GM19043 (cell line): Measurements from ENCODE around the gene CGB3.

Source experiments
- ATAC-seq: cut with Tn5 transposase; IDR thresholded peaks from one replicate; pipeline ENCODE4 v1.9.1; 2021; ENCODE audit warnings: low read depth; ENCODE audit not compliant: unreplicated experiment

CGB3 gene

GRCh38 chr19:49017666-49018351, 6.3 kb downstream of the CGB3 start:
- ATAC-seq = no peak

DNA sequence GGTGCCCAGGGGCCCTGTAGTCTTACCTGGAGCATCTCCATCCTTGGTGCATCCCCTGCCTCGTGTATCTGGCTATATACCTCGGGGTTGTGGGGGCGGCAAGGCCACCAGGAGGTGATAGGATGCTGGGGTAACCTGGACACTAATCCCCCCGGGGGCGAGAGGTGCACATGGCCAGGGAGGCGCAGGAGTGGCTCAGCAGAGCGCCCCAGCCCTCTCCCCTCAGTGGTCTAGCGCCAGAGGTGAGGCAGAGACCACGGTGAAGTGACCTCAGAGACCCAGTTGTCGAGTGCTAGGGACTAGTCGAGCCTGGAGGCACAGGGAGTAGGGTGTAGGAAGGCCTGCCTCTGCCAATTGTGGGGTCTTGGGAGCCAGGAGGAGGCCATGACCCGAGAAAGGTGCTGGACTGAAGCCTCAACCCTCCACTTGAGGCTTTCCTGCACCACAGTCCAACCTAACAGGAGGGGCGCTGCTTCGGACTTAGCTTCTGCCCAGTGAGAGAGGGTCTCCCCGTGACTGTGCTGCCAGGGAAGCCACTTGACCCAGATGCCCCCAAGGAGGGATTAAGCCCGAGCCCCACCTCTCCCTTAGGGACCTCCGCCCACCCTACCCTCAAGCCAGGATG, 7.0 kb downstream of the CGB3 start, which contains the start of gene LHB:
Gene LHB (minus strand): TSS at position 51 of the 625 bp plus-strand sequence. CDS start 10 bp downstream, at position 41.
- ATAC-seq = no peak

GRCh38 chr19:49016067-49016839, 7.9 kb downstream of the CGB3 start:
- ATAC-seq = no peak

GRCh38 chr19:49014870-49015255, 9.3 kb downstream of the CGB3 start:
- ATAC-seq = no peak

GRCh38 chr19:49014123-49014869, 9.8 kb downstream of the CGB3 start:
- no peak for ATAC-seq

DNA sequence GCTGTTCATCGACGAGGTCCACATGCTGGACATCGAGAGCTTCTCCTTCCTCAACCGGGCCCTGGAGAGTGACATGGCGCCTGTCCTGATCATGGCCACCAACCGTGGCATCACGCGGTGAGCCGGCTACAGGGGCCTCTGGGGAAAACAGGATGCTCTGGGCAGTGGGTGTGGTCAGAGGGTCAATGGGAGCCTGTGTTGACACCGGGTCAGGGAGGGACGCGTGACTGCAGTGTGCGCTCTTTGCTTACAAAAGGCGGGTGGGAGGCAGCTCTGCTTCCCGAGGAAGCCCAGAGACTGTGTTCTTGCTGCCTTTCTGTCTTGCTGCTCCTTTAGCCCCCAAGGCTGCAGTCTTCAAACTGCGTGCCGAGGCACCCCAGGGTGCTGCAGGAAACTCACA, 12.9 kb downstream of the CGB3 start:
- no peak for ATAC-seq

GRCh38 chr19:49010453-49010852, 13.7 kb downstream of the CGB3 start:
- no peak for ATAC-seq

DNA sequence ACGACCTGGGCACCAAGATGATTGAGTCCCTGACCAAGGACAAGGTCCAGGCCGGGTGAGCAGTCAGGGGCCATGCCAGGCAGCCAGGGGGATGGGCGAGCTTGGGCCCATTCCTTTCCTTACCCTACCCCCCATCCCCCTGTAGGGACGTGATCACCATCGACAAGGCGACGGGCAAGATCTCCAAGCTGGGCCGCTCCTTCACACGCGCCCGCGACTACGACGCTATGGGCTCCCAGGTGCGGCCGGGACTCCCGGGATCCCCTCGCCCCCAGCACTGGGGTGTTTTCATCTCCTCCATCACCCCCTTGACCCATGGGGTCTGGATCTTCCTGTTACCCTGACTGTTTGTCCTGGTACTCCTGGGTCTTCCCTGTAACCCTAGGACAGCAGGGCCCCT, 14.3 kb downstream of the CGB3 start:
- no peak for ATAC-seq

DNA sequence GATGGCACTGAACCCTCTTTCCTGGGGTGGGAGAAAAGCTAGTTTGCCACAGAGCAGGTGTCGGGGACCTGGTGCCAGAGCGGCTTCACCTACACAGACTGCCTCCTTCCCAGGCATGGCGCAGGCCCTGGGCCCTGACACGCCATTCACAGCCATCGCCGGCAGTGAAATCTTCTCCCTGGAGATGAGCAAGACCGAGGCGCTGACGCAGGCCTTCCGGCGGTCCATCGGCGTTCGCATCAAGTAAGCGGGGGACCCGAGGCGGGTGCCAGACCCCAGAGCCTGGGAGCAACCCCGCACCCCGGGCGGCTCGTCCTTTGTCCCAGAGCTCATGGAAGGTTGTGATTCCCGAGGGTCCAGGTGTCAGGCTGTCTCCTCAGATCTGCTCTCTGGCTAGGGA, 17.2 kb downstream of the CGB3 start:
- ATAC-seq = no peak

- no peak for ATAC-seq
Observed at GRCh38 chr19:49004964-49005614, 19.0 kb downstream of the CGB3 start.

DNA sequence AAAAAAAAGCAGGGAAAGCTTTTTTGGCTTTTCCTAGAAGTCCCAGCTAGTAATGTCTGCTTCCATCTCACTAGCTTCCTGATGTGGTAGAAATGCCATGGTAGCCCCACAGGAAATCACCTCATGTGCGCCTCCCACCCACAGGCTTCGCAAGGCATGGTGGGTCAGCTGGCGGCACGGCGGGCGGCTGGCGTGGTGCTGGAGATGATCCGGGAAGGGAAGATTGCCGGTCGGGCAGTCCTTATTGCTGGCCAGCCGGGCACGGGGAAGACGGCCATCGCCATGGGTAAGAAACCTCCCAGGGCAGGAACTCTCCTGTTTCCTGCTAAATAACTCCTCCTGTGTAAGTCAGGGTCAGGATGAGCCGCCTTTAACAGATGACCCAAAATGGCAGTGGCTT, 20.0 kb downstream of the CGB3 start:
- ATAC-seq = no peak

DNA sequence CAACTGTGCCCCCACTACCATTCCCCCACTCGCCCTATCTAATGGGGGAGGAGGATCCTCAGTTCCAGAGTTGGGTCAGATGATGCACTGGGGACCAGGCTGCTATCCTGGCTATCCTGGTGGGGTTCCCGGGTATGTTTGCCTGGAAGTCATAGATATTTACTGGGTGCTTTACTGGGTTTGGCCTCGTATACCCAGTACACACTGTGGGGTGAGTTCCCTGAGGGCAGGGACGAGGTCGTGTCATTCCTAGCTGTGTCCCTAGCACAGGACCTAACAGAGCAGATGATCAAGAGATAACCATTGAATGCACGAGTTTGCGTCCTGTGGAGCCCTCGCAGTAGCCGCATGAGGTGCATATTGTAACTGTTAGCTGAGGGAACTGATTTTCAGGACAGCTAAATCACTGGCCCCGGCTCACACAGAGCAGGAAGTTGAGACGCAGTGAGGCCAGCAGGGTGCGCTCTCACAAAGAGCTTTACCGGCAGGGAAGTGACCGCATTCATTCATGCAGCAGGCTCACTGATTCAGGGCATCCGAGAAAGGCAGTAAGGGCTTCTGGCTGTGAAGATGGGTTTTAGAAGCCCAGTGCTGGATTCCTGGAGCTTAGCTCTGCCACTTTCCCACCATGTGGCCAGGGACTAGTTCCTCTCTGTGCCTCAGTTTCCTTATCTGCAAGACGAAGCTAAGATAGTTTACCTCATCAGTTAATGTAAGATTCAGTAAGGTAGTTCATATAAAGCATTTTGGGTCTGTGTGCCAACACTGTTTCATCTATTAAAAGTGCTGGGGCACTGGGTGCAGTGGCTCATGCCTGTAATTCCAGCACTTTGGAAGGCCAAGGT, 24.4 kb downstream of the CGB3 start:
- ATAC-seq = no peak

DNA sequence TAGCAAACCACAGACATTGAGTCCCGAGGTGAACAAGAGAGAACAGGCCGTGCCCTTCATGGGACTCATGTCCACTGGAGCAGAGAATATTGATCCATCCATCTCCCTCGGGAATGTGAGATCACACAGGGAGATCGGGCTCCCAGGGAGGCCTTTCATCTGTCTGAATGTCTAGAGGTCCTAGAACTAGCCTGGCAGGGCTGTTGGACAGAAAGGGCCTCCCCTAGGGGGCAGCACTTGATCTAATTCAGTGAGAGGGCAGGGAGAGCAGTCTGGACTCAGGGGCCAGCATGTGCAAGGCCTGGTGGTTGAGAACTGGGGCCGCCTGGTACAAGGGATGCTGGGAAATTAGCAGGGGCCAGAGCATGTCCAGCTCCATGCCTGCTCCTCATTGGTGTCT, 26.2 kb downstream of the CGB3 start:
- no peak for ATAC-seq

DNA sequence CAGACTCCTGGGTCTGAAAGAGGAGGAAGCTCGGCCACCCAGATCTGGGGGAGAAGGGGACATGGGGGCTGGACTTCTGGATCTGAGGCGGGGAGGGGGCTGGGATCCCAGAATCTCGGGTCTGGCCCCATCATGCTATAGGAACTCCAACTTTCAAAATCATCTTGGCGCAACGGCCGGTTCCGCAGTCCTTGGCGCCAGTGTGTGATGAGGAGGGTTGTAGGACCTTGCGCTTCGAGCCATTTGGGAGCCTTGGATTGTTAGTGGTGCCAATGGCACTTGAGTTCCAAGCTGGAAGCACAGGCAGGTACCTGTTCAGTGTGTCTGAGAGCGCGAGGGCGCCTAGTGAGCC, 30.1 kb downstream of the CGB3 start:
- no peak for ATAC-seq

DNA sequence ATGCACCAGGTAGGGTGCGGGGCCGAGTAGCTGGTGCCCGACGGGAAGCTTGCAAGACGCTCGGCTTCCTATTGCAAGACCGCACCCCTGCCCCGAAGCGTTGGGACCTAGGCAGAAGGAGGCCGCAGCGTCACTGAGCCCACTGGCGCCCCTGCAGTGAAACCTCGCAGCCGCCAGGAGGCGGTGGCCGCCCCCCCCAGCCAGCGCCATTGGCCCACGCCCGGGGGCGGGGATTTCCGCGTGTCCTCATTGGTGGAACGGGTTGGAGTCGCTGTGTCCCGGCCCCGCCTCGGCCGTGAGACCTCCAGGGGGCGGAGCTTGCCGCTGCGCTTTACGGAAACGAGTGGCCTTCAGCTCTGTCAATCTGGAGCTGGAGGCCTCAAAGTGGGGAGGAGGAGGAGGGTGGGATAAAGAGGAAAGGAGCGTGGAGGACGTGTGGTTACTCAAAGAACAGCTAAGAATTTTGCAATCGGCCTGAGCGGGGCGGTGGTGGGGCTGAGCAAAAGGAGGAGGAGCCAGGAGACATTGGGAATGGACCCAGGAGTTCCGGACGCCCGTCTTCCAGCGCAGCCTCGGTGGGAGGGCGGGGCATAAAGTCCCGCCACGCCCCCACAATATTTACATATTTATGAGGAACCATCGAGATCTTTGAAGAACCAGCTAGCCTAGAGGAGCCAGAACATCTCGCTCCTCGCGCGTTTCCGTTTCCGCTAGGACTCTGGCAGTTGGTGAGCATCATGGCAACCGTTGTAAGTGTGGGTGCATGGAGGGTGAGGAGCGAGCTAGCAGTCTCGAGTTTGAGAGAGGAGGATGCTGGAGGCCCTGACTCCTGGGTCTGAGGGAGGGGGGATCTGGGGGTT, 30.7 kb downstream of the CGB3 start, which contains the start of the genes GYS1 and RUVBL2:
Gene GYS1 (minus strand): TSS at position 135 of the 860 bp plus-strand sequence. CDS start 197 bp downstream, outside the sequence.
Gene RUVBL2 (plus strand): TSS at position 713 of the 860 bp plus-strand sequence. CDS start 25 bp downstream, at position 738.
- peak; percentile 87 for ATAC-seq

DNA sequence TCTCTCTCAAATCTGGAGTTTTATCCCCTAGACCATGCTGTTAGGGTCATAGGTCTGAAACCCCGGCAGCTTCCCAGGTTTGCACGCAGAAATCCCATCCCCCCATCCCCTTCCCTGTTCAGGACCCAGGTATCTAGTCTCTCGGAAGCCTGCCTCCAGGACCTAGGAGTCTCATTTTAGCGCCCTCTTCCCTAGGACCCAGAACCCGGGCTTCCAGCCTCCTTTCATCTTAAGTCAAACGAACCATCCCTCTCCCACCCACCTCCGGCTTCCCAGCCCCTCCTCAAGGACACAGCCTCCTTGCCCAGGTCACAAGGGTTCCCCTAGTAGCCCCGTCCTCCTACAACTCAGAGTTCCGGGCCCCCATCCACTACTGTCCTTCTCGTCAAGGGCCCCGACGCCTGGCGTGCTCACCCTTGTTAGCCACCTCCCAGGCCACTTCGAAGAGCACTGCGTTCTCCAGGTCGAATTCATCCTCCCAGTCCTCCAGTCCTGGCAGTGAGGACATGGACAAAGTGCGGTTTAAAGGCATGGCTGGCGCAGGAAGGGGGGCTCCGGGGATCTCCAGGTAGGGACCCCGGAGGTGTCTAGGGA, 31.5 kb downstream of the CGB3 start:
- ATAC-seq = no peak

- ATAC-seq = no peak
Observed at GRCh38 chr19:48991873-48992580, 32.1 kb downstream of the CGB3 start.
